K562 (cell line): ENCODE measurements around the gene SLC22A23. TPM values are rescaled to one million over a fixed set of nuclear protein-coding genes. Genes with fewer than 3 reads are reported as not detected.

Source experiments
- ATAC-seq: fragments of 200-7000 bp; cut with Tn5 transposase; 3 replicates; pipeline ENCODE4 v1.9.1; 2020; ENCODE audit warnings: moderate library complexity
- BruUV-seq: library from RNA; stranded (reverse); fragments of 400-500 nt; replicated peaks from 2 replicates; lab custom pipeline; 2021; lab: Mats Ljungman, UMichigan
- CTCF ChIA-PET: fragments of 300-600 bp; formaldehyde crosslinking; extraction: SDS; loops from one replicate; lab custom pipeline; 2021; ENCODE audit warnings: low intra/inter-chr PET ratio; lab: Yijun Ruan, JAX
- POLR2A ChIA-PET: fragments of 300-600, 350-650 bp; sonication (Branson Sonifier 250); formaldehyde crosslinking; extraction: SDS; loops from one replicate; lab custom pipeline; 2021; ENCODE audit warnings: antibody characterized with exemption, inconsistent platforms; lab: Yijun Ruan, JAX
- DNase-seq, 4 experiments: peaks; one replicate each; pipeline versions ENCODE4 v3.0.0 to v3.0.0-alpha.2; 2011 to 2018; ENCODE audit warnings: low spot score in 3 of 4, mixed read lengths in 3 of 4; ENCODE audit errors: extremely low read depth in 1 of 4
- FAIRE-seq: peaks from 2 replicates; lab custom pipeline; 2011; peaks lifted over from hg19 to GRCh38; lab: Jason Lieb, UNC
- H2AFZ ChIP-seq: 2 replicates; pipeline ENCODE4 v1.6.0; 2011; ENCODE audit warnings: low read depth, low read length, control low read depth, inconsistent platforms
- H3K27ac ChIP-seq: fragments of 200-600 bp; 3 replicates; pipeline ENCODE4 v1.8.0; 2011; ENCODE audit warnings: low read depth, mild to moderate bottlenecking, control low read depth, inconsistent platforms, low read length, moderate library complexity, mixed read lengths; ENCODE audit errors: extremely low read depth
- H3K27me3 ChIP-seq, 2 experiments: fragments of 300-600 bp in 1 of 2; 2 replicates in 1 of 2; 3 replicates in 1 of 2; pipeline versions ENCODE4 v1.6.0 to v1.8.0; 2011; ENCODE audit warnings: inconsistent platforms in 2 of 2, low read length in 2 of 2, mild to moderate bottlenecking in 1 of 2, mixed read lengths in 1 of 2, moderate library complexity in 1 of 2; ENCODE audit not compliant: control insufficient read depth in 2 of 2, insufficient read depth in 2 of 2
- H3K36me3 ChIP-seq: fragments of 300-600 bp; 3 replicates; pipeline ENCODE4 v1.8.0; 2011; ENCODE audit warnings: mild to moderate bottlenecking, low read length, inconsistent platforms; ENCODE audit not compliant: control insufficient read depth, insufficient read depth
- H3K4me1 ChIP-seq, 2 experiments: fragments of 200-600 bp in 1 of 2; replicated peaks in 1 of 2; 2 replicates in 1 of 2; 3 replicates in 1 of 2; pipeline versions ENCODE4 v1.5.1 to v1.8.0; 2011; ENCODE audit warnings: inconsistent platforms in 2 of 2, low read length in 2 of 2, mild to moderate bottlenecking in 1 of 2, mixed read lengths in 1 of 2, moderate library complexity in 1 of 2; ENCODE audit not compliant: control insufficient read depth in 2 of 2, insufficient read depth in 2 of 2
- H3K4me2 ChIP-seq: 2 replicates; pipeline ENCODE4 v1.6.1; 2011; ENCODE audit warnings: low read length, control low read depth, inconsistent platforms, mixed read lengths; ENCODE audit not compliant: insufficient read depth
- H3K4me3 ChIP-seq: fragments of 200-600 bp; sonication (generic), shearing (Covaris generic); 2 replicates; pipeline ENCODE4 v1.5.1; 2016; ENCODE audit warnings: control low read depth, inconsistent platforms
- H3K79me2 ChIP-seq: fragments of 200-600 bp; 3 replicates; pipeline ENCODE4 v1.8.0; 2011; ENCODE audit warnings: low read length, inconsistent platforms; ENCODE audit not compliant: control insufficient read depth, insufficient read depth
- H3K9ac ChIP-seq, 2 experiments: 2 replicates each; pipeline versions ENCODE4 v1.6.0 to v1.6.1; 2011; ENCODE audit warnings: low read depth in 2 of 2, low read length in 2 of 2, control low read depth in 1 of 2, inconsistent platforms in 1 of 2, mild to moderate bottlenecking in 1 of 2, mixed read lengths in 1 of 2; ENCODE audit not compliant: insufficient read depth in 1 of 2
- H3K9me1 ChIP-seq: one replicate; pipeline ENCODE4 v1.6.0; 2011; ENCODE audit warnings: inconsistent platforms, mild to moderate bottlenecking, low read length, moderate library complexity; ENCODE audit not compliant: control insufficient read depth, insufficient read depth
- H3K9me3 ChIP-seq: replicated peaks from 2 replicates; pipeline ENCODE4 v1.5.1; 2011; ENCODE audit warnings: low read depth, low read length, inconsistent platforms; ENCODE audit not compliant: control insufficient read depth, insufficient read depth
- H4K20me1 ChIP-seq: replicated peaks from 2 replicates; pipeline ENCODE4 v1.6.1; 2011; ENCODE audit warnings: low read length, inconsistent platforms, mixed read lengths; ENCODE audit not compliant: control insufficient read depth, insufficient read depth
- CTCFL ChIP-seq: IDR thresholded peaks from 2 replicates; pipeline ENCODE4 v1.6.1; 2011; ENCODE audit warnings: borderline replicate concordance, low read depth, mild to moderate bottlenecking, moderate library complexity, low read length; ENCODE audit not compliant: insufficient read depth, poor library complexity, severe bottlenecking
- TRIM24 ChIP-seq, 2 experiments: fragments of 450-650 bp; IDR thresholded peaks; 2 replicates each; pipeline ENCODE4 v1.6.1; 2016
- WGBS: fragments of 100-300 bp; shearing (Covaris generic); methylation state at CpG from one replicate; pipeline ENCODE4 v1.1.6; 2016; ENCODE audit warnings: low coverage, mixed read lengths; ENCODE audit not compliant: insufficient coverage; ENCODE audit errors: missing lambda C conversion rate; 5-methylcytosine and 5-hydroxymethylcytosine counted together
- in situ Hi-C: fragments of 300-500 bp; cut with MboI; formaldehyde crosslinking; loops from 4 replicates; pipeline ENCODE4 v1.15.0; 2018; ENCODE audit warnings: inconsistent platforms, mixed read lengths
- intact Hi-C: fragments of 100-400 bp; cut with micrococcal nuclease; formaldehyde crosslinking; loops from 2 replicates; pipeline ENCODE4 v1.14.2; 2022
- polyA plus RNA-seq, 8 experiments: library from polyadenylated mRNA; depleted of rRNA in 4 of 8; stranded (reverse) in 5 of 8; unstranded in 3 of 8; fragments of >200 nt; fragmentation: Nextera tagmentation in 2 of 8; fragmentation: Illumina TruSeq in 1 of 8; extraction: Ambion mirVana in 2 of 8; extraction: Trizol in 1 of 8; gene quantifications; 2 replicates each; pipeline versions ENCODE4 v1.2.1 to v1.2.3, GENCODE V29; 2011 to 2014; ENCODE audit warnings: inconsistent platforms in 1 of 8, missing spikeins in 1 of 8
- total RNA-seq, 7 experiments: library from RNA; depleted of rRNA in 6 of 7; stranded (reverse); fragments of >200 nt in 6 of 7; fragmentation: Illumina TruSeq in 2 of 7; extraction: Trizol in 2 of 7; gene quantifications; 2 replicates each; pipeline versions ENCODE4 v1.2.1 to v1.2.3, GENCODE V29; 2011 to 2021; ENCODE audit warnings: low replicate concordance in 1 of 7
- TF ChIP-seq, protein P1 (sequence below), 2 experiments: fragments of 450-650 bp in 1 of 2; sonication (generic) in 1 of 2; formaldehyde crosslinking; conservative IDR thresholded peaks; 2 replicates each; pipeline versions ENCODE4 v1.4.0 to v1.8.1; 2020 to 2022; ENCODE audit warnings: mild to moderate bottlenecking in 1 of 2, missing genetic modification reagents in 1 of 2

SLC22A23 gene
- total and polyA plus RNA-seq, 9 of the 15 experiments (the other 6 are each of a cell fraction or from before 2014, with no cell fraction given): 0.30 to 8.7 (median 2.5) TPM

- in situ Hi-C loops: no loop called here
- Histone ChIP-seq H3K36me3 (no peaks in the 10 kb centered on the region), H3K9me3 (no peaks in the 10 kb centered on the region), H3K9ac (no peak overlapping the region), H4K20me1 (no peaks in the 10 kb centered on the region), H3K9me1 (no peaks in the 10 kb centered on the region), H3K79me2 (no peaks in the 10 kb centered on the region), H3K27me3 (peaks cover 29 to 42% of the 10 kb centered on the region in 2 experiments; a peak in 4 of 5 replicates), H3K27ac (no peak overlapping the region), H3K4me3 (no peak overlapping the region), H3K4me1 (peaks cover 29 to 41% of the 10 kb centered on the region in 2 experiments), H2AFZ (no peak overlapping the region; the same call in 1 of the 2 replicates), H3K4me2 (no peak overlapping the region)
- intact Hi-C loops: no loop called here
- no TSS peak for BruUV-seq
- TF ChIP-seq TRIM24 (IDR thresholded peaks at IDR 0.05) (no peak), CTCFL (no peak)
- TF ChIP-seq, protein P1, sequence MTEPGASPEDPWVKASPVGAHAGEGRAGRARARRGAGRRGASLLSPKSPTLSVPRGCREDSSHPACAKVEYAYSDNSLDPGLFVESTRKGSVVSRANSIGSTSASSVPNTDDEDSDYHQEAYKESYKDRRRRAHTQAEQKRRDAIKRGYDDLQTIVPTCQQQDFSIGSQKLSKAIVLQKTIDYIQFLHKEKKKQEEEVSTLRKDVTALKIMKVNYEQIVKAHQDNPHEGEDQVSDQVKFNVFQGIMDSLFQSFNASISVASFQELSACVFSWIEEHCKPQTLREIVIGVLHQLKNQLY (CRISPR knock-in tag; conservative IDR thresholded peaks at IDR 0.05): no peak
- FAIRE-seq (no peak), ATAC-seq (no peak), DNase-seq (no peak)
- CTCF ChIA-PET: no interaction called here
- WGBS: 31% methylated on average over 23 of the region's 23 CpGs
- POLR2A ChIA-PET: interaction anchor here (0.7 kb wide), 1 partner anchor 112 kb away, joined by 3 read pairs; no protein-coding TSS in a partner anchor
Measured at GRCh38 chr6:3232017-3232945, 224.6 kb downstream of the SLC22A23 start.
